GDM1 (cell line): ENCODE results near the gene SCGB1C1.
"Not testable (repeated sequence)": the region's sequence is repeated elsewhere in the genome, so short reads cannot be mapped to it uniquely, and the experiment has no call there.

Source experiments
- DNase-seq: peaks from one replicate; lab custom pipeline; 2025; lab: John Stamatoyannopoulos, UW

Gene SCGB1C1

DNA sequence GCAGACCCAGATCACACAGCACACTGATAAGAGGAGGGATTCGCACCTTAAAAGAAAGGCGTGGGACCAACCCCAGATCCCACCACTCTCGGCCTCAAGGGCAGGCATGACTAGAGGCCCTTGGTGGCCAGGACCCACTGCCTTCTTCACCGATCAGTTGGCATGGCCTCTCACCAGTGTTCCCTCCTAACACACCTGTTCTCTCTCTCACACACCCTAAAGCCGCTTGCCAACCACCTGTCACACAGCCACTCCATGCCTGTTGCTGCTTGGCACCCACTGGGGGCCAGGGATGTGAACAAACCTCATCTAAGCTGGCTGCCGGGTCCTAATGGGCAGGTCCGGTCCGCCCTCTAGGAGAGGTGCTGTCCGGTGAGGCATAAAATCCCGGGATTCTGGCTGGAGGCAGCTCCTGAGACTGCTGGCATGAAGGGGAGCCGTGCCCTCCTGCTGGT lies at the start of gene SCGB1C1:
TSS of gene SCGB1C1 (plus strand) at position 405 of the 455 bp plus-strand sequence. CDS start at position 427, 22 bp downstream.
- DNase-seq = not testable (repeated sequence)

DNA sequence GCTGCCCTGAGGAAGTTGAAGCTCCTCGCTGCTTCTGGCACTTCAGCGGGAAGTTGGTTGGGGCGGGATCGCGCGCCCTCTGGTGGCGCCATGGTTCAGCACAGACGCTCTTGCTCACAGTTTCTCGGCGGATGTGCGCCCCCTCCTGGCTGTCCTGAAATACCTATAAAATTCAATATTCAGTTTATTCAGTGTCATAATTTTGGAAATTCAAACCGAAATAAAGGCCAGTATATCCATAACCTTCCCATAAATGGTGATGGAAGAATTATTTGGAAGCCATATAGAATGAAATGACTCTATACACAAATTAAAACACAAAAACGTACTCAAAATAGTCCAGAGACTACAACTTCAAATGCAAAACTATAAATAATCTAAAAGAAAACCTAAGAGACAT lies 12.6 kb upstream of the SCGB1C1 start:
- not testable (repeated sequence) for DNase-seq

DNA sequence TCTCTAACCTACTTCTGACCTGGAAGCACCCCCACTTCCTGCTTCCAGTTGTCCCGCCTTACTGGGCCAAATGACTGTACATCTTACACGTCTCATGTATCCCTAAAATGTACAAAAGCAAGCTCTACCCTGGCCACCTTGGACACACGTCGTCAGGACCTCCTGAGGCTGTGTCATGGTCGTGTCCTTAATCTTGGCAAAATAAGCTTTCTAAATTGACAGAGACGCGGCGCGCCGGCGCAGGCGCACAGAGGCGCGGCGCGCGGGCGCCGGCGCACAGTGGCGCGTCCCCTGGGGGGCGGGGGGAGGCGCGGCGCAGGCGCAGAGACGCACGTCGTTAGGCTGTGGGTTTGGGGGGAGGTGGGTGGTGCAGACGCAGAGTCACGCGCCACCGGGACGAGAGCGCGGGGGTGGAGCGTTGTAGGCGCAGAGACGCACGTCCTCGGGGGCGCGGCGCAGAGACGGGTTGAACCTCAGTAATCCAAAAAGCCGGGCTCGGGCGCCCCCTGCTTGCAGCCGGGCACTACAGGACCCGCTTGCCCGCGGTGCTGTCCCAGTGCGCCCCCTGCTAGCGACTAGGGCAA lies 3.6 kb upstream of the SCGB1C1 start:
- DNase-seq = not testable (repeated sequence)

DNA sequence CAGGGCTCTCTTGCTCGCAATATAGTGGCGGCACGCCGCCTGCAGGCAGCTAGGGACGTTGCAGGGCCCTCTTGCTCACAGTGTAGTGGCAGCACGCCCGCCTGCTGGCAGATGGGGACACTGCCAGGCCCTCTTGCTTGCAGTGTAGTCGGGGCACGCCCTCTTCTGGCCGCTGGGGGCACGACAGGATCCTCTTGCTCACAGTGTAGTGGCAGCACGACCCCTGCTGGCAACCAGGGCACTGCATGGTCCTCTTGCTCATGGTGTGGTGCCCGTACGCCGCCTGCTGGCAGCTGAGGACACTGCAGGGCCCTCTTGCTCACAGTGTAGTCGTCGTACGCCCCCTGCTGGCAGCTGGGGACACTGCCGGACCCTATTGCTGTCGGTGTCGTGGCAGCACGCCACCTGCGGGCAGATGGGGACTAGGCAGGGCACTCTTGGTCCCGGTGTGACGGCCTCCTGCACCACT lies 3.0 kb upstream of the SCGB1C1 start:
- not testable (repeated sequence) for DNase-seq

DNA sequence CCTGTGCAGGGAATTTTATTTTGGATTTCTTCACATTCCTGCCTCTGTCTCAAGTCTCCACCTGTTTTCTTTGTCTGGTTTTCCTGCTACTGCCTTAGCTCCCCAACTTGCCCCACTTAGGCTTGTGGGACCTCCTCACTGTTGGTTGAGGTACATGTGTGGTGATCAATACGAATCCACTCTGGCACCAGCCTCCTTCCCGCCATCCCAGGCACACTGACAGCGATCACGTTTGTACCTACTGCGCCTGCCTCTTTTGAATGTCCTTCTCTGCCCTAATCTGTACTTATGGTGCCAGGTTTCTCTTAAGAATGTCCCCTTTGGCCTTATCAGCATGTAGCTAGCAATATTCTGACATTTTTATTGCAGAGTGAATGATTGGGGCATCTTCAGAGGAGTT lies 2.3 kb upstream of the SCGB1C1 start:
- not testable (repeated sequence) for DNase-seq

DNA sequence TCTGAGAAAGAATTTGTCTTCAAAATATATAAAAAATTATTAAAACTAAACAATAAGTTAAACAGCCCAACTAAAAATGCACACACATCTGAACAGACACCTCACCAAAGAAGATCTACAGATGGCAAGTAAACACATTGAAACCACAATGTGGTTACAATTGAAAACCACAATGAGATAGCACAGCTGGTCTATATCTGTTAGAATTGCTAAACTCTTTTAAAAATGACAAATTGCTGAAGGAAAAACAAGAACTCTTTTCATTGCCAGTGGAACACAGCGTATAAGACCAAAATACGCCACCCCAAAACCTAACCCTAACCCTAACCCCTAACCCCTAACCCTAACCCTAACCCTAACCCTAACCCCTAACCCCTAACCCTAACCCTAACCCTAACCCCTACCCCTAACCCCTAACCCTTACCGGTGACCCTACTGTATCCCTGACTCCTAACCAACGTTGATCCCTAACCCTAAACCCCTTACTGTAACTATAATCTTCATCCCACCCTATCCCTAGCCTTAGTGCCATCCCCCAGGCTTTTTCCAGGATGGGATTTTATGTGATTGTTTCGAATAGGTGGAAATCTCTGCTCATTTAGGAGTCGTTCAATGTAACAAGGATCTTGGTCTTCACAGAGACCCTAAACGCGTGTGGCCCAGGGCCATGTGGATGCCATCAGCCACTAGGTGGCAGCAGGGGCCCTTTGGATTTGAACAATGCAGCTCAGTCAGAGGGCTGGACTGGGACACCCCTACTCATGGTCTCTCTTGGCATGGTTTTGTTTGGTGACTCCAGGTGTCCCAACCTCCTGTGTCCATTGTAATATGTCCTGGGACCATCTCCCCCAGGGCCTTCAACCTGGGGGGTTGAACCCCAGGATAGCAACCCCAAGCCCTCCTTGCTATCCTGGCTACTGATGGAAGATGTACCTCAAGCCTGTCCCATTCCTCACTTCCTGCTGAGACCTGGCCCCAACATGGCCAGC lies 1.1 kb upstream of the SCGB1C1 start:
- not testable (repeated sequence) for DNase-seq

DNA sequence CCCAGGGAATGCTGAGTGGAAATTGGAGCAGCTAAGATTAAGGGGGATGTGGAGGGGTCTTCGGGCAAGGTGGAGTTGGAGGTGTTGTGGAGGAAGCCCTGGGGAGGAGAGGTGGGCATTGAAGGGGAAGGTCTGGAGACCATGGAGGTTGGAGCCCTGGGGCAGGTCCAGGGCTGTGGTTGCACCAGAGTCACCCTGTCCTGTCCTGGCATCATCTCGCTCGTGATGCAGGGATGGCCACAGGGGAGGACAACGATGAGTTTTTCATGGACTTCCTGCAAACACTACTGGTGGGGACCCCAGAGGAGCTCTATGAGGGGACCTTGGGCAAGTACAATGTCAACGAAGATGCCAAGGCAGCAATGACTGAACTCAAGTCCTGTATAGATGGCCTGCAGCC lies 603 bp downstream of the SCGB1C1 start:
- not testable (repeated sequence) for DNase-seq

DNA sequence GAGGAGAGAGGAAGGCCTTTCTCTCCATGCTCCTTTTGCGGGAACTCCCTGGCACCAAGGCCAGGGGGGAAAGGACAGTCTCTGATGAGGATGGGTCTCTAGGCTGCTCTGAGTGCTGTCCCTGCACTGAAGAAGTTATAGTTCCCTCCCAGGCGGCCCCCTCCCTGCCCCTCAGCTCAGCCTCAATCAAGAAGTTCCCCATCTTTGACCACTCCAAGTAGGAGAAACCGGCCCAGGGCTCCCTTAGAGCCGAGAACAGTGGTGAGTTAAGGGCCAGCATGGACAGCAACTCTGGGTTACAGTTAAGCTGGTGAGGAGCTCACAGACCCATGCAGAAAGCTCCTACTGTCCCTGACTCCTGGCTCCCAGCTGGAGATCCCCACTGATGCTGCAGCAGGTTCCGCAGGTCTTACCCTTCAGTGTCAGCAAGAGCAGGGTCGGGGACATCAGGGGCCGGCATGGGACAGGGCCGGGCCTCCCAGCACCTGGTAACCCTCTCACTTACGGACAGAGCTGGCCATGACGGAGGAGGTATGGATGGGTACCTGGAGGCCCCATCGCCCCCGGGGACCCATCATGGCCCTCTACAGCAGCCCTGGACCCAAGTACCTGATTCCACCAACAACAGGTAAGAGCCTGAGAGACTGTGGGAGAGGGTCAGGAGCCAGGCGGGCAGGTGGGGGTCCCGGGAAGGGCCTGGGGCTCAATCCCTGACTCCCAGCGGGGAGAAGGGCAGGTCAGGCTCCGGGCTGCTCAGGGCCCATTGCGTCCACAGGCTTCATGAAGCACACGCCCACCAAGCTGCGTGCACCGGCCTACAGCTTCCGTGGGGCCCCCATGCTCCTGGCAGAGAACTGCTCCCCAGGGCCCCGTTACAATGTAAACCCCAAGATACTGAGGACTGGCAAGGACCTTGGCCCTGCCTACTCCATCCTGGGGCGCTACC lies 4.2 kb downstream of the SCGB1C1 start:
- DNase-seq = no peak

DNA sequence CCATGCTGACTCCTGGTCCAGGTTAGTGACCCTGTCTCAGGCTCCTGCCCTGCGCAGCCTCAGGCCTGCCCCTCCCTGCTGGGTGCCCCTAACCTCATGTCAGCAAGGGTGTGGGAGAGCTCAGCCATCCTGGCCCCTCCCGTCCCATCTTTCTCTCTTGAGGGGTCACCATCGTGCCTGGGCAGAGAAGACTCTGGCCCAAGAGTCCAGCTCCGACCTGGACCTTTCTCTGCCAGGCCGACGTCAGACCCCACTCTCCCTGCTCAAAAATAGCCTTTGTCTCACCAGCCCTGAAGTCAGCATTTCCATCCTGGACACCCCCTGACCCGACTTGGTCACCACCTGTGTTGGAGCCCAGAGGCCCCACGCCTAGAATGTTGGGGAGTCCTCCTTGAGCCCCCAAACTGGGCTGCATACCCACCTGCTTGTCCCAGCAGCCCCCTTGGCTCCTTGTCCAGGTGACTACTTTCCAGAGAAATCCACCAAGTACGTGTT lies 4.9 kb downstream of the SCGB1C1 start:
- DNase-seq = no peak

DNA sequence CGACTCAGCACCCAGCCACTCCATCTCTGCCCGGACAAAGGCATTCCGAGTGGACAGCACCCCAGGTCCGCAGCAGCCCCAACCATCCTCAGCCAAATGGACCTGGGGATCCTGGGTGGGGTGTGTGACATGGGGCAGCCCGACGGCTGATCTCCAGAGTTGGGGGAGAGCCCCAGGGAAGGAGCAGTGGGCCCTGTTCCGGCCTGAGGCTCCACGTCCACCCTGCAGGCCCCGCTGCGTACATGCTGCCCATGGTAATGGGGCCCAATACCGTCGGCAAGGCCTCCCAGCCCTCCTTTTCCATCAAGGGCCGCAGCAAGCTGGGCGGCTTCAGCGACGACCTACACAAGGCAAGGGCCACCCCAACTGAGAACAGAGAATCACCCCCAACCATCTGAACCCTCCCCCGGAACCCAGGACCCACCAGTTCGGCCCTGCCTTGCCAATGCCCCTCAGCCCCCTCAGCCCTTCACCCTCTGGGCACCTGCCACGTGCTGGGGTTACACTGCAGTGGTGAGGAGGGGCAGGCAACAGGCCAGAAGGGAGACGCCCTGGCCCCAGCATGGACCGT lies 5.4 kb downstream of the SCGB1C1 start:
- no peak for DNase-seq

DNA sequence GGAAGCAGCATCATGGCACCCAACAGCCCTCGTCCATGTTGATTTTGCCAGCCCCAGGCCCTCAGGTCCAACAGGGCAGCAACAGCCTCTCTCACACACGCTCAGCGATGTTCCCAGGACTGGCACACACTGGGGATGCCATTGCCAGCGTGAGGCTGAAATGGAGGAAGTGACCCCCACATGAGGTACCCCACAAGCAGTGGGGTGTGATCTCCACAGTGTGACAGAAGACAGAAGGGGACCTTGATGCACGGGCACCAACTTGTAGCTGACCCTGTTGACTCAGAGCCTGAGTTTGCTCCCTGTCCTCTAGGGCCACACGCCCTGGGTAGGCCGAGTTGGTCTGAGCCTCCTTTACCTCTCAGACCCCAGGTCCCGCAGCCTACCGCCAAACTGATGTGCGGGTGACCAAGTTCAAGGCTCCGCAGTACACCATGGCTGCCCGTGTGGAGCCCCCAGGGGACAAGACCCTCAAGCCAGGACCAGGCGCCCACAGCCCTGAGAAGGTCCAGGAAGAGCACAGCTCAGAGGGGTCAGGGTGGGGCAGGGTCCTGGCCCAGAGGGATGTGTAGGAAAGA lies 6.2 kb downstream of the SCGB1C1 start:
- no peak for DNase-seq

DNA sequence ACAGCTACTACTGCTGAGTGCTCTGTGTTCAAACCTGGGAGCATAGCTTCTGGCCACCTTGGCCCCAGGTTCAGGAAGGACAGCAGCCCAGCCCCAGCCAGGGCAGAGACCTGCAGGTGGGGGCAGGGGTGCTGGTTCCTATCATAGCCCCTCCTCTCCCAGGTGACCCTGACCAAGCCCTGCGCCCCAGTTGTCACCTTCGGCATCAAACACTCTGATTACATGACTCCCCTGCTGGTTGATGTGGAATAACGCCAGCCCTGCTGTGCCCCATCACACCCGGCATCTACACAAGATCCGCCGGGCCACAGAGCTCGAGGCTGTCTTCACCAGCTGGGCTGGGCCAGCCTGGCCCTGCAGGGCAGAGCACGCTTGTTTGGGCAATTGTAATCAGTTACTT lies 6.9 kb downstream of the SCGB1C1 start:
- DNase-seq = no peak

DNA sequence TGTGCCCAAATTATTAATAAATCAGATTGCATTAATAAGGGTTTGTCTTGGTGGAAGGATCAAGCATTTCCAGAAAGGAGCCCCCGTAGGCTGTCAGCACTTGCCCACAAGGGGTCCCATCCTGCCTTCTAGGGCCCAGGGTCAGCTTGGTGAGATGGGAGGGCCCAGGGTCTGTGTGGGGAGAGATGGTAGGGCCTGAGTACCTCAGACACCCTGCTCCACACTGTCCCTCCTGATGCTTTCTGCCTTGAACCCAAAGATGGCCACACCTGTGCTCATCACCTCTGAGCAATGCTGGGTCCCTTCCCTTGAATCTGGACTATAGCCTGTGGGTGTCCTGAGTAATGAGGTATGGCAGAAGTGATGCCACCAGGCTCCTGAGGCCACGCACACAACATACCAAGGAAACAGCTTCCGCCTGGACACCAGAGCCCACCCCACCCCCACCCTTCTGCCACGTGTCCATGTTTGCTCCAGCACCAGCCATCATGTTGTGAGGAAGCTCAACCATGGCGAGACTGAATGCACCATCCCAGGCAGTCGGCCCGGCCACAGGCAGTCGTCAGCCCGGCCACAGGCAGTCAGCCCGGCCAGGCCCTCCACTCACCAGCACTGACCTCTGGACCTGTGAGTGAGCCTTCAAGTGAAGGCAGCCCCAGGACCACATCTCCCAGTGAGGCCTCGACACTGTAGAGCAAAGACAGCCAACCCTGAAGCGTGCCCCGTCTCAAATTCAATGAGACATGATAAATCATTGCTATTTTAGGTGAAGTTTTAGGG lies 7.5 kb downstream of the SCGB1C1 start:
- DNase-seq = no peak

DNA sequence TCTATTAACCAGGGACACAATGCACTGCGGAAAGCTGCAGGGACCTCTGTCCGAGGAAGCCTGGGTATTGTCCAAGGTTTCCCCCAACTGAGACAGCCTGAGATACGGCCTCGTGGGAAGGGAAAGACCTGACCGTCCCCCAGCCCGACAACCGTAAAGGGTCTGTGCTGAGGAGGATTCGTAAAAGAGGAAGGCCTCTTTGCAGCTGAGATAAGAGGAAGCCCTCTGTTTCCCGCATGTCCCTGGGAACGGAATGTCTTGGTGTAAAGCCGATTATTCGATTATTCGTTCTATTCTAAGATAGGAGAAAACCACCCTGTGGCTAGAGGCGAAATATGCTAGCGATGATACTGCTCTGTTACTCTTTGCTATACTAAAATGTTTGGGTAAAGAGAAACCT lies 9.1 kb downstream of the SCGB1C1 start:
- peak; percentile 43 for DNase-seq

DNA sequence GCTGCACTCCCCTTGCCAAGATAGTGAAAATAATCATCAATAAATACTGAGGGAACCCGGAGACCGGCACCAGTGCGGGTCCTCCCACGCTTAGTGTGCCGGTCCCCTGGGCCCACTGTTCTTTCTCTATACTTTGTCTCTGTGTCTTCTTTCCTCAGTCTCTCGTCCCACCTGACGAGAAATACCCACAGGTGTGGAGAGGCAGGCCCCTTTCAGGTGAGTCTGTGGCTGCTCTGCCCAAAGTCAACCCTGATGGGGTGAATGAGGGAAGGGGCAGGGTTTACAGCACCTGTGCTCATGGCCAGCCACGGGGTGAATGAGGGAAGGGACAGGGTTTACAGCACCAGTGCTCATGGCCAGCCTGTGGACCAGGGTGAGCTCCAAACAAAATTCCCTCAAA lies 9.6 kb downstream of the SCGB1C1 start:
- DNase-seq = no peak

DNA sequence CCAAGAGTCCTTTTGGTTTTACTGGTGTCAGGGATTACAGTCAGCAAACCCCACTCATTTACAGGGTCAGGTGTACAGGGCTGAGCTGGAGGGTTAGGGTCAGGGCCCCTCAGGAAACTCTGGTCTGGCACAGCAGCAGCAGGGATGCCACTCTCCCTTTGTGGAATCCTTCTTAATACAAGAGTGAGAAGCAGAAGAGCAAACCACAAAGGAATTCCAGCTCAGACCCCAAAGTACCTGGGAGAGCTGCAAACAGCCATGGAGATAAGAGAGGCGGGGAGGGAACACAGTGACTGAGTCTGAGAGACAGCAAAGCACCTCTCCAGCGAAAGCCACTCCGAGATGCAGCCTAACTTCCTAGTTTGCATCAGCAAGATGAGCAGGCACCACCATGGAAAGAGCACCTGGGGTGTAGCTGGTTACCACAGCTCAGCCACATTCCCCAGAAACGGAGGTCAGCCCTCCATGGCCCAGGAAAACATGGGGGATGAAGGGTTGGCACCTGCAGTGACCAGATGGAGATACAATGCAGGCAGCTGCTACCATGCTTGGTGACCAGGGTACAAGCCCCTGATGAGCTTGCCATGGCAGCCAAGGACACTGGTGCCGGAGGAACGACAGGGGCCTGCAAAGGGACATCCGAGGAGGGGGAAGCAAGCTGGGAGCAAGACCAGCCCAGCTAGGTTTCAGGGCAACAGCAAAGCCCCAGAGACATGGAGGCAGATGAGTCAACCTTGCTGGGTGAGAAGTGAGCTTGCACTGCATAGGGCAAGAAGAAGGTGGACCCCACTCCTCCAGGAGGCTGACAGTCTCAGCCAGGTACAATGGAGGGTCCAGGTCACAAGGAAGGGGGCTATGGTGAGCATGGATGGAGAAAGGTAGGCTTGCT lies 10.4 kb downstream of the SCGB1C1 start:
- no peak for DNase-seq

DNA sequence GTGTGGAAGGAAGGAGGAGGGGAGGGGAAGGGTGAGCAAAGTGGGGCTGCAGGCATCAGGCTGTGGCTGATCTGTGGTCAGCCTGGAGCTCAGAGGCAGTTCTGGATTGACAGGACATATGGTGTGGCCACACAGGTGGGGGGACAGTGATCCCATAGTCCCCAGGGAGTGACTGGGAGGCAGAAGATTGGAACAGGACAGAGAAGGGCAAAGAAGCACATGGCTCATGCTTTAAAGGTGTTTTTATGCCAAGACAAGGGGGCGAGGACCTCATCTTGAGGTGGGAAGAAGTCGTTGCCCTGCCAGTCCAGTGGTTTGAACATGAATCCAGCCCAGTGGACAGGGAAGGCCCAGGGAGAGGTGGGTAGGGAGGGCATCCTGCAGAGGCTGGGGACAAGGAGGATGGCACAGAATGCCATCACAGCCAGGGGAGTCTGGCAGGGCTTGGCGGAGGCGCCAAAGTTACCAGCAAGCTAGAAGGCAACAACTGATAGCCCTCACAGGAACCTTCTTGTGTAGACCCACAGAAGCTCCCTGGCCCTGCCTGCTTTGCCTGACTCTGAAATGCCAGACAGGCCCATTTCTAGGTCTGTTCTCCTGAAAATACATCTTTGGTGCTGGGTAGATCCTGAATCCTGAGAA lies 11.2 kb downstream of the SCGB1C1 start:
- no peak for DNase-seq

DNA sequence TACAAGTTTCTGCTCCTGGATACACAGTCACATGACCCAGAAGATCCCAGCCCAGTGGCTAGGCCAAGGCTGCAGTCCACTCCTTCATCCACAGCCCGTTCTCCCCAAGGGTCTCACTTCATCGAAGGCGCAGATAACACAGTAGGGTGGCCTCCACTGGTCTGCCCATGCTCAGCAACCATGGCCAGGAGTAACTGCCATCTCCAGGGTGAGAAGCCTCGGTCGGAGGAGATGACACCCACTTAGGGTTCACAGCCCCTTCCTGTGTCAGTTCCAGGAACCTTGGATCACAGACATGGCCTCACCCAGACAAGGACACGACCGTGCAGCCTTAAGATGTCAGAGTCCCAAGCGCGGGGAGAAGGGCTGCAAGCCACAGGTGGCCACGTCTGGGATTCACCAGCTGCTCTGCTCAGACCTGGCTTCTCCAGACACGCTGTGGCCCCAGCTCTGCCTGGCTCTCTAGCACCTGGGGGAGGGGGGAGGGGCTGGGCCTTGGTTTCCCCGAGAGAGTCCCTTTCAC lies 11.8 kb downstream of the SCGB1C1 start:
- no peak for DNase-seq
